Stimulated activated CD8-positive, alpha-beta memory T cell treated with anti-CD3 and anti-CD28 coated beads, Interleukin-7, amount 100 ng/mL, for 48 hours (primary cell): ENCODE results near the gene CTIF.
"Not testable (repeated sequence)": the region's sequence is repeated elsewhere in the genome, so short reads cannot be mapped to it uniquely, and the experiment has no call there.

Source experiments
- DNase-seq, 2 donors: peaks; one replicate each; pipeline ENCODE4 v3.0.0-alpha.2; 2020; ENCODE audit warnings: low read depth in 1 of 2; ENCODE audit errors: extremely low read depth in 1 of 2

Gene CTIF

GRCh38 chr18:48699761-48700160 lies 160.9 kb downstream of the CTIF start:
- DNase-seq: no peak

- no peak for DNase-seq
These were observed 161.6 kb downstream of the CTIF start for GRCh38 chr18:48700446-48700845.

- DNase-seq: no peak
These were observed 163.7 kb downstream of the CTIF start for GRCh38 chr18:48702346-48703027.

- no peak for DNase-seq
These were observed 164.2 kb downstream of the CTIF start for GRCh38 chr18:48703028-48703386.

GRCh38 chr18:48703418-48703817 lies 164.6 kb downstream of the CTIF start:
- DNase-seq: no peak

GRCh38 chr18:48705043-48705442 lies 166.2 kb downstream of the CTIF start:
- DNase-seq: no peak

- DNase-seq: no peak
These were observed 166.7 kb downstream of the CTIF start for GRCh38 chr18:48705531-48705930.

GRCh38 chr18:48706731-48707130 lies 167.9 kb downstream of the CTIF start:
- no peak for DNase-seq

GRCh38 chr18:48707636-48708296 lies 168.9 kb downstream of the CTIF start:
- DNase-seq: no peak

- no peak for DNase-seq
These were observed 170.0 kb downstream of the CTIF start for GRCh38 chr18:48708807-48709206.

- no peak for DNase-seq
These were observed 170.7 kb downstream of the CTIF start for GRCh38 chr18:48709371-48710062.

- no peak for DNase-seq
These were observed 173.0 kb downstream of the CTIF start for GRCh38 chr18:48711651-48712486.

GRCh38 chr18:48713309-48713708 lies 174.5 kb downstream of the CTIF start:
- DNase-seq: no peak

- no peak for DNase-seq
These were observed 176.0 kb downstream of the CTIF start for GRCh38 chr18:48714873-48715272.

GRCh38 chr18:48715711-48716361 lies 177.0 kb downstream of the CTIF start:
- DNase-seq: no peak

GRCh38 chr18:48717227-48717626 lies 178.4 kb downstream of the CTIF start:
- not testable (repeated sequence) for DNase-seq

- DNase-seq: no peak
These were observed 179.6 kb downstream of the CTIF start for GRCh38 chr18:48718251-48718959.

- DNase-seq: no peak
These were observed 180.6 kb downstream of the CTIF start for GRCh38 chr18:48719388-48719787.

- no peak for DNase-seq
These were observed 181.3 kb downstream of the CTIF start for GRCh38 chr18:48719974-48720654.

GRCh38 chr18:48720655-48721025 lies 181.8 kb downstream of the CTIF start:
- DNase-seq: no peak
